ENCODE measurements around the gene TNFRSF1A. TPM values are rescaled to one million over a fixed set of nuclear protein-coding genes. Genes with fewer than 3 reads are reported as not detected.

TNFRSF1A gene
- total and polyA plus RNA-seq, 2 of the 13 experiments (the other 11 are each of a cell fraction or from before 2014, with no cell fraction given) = 41.5 to 61.2 TPM

DNA sequence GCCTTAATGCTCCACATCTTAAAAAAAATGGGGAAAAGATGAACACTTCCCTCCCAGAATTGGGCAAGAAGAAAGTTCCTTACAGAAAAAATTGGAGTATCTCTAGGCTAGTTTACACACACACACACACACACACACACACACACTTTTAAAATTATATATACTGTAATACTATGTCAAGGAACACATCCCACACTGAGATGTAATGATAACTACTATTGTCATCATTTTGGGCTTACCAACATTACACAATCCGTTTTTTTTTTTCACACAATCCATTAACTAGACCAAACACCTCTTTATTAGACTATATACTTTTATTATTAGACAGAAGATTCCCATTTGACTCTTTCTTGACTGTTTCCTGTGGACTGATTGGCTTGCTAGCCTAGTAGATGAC, 44.6 kb upstream of the TNFRSF1A start:
- 0 out of 2 replicates have a peak overlapping the region, but pooled peaks have one; percentile 21 for H3K4me2 ChIP-seq (ENCODE audit: low read depth, low read length)
- WGBS (ENCODE audit: low lambda C conversion rate) = 63% methylated on average over 1 of the region's 1 CpG
- ATAC-seq (no peak), DNase-seq (ENCODE audit: low spot score) (no peak), FAIRE-seq (no peak)
- no peaks in the 10 kb centered on the region; a peak in 1 of 5 replicates for H3K27me3 ChIP-seq (ENCODE audit: control insufficient read depth in 1 of 2, insufficient read depth in 2 of 2, low read length in 2 of 2)
- TF ChIP-seq ZNF556 (CRISPR knock-in tag; IDR thresholded peaks at IDR 0.05; ENCODE audit: borderline replicate concordance) (no peak), SP2 (CRISPR knock-in tag; IDR thresholded peaks at IDR 0.05) (no peak), ZNF7 (CRISPR knock-in tag; IDR thresholded peaks at IDR 0.05) (no peak), GATAD2A (CRISPR knock-in tag; IDR thresholded peaks at IDR 0.05) (no peak), ZNF652 (CRISPR knock-in tag; IDR thresholded peaks at IDR 0.05; ENCODE audit: borderline replicate concordance, low read depth) (no peak), PHB2 (IDR thresholded peaks at IDR 0.05; ENCODE audit: partially characterized antibody) (no peak), DNMT1 (CRISPR knock-in tag; IDR thresholded peaks at IDR 0.05) (no peak), BCL6 (CRISPR knock-in tag; IDR thresholded peaks at IDR 0.05) (no peak), NRL (CRISPR knock-in tag; IDR thresholded peaks at IDR 0.05; ENCODE audit: borderline replicate concordance) (no peak)
- TF ChIP-seq, protein P1, sequence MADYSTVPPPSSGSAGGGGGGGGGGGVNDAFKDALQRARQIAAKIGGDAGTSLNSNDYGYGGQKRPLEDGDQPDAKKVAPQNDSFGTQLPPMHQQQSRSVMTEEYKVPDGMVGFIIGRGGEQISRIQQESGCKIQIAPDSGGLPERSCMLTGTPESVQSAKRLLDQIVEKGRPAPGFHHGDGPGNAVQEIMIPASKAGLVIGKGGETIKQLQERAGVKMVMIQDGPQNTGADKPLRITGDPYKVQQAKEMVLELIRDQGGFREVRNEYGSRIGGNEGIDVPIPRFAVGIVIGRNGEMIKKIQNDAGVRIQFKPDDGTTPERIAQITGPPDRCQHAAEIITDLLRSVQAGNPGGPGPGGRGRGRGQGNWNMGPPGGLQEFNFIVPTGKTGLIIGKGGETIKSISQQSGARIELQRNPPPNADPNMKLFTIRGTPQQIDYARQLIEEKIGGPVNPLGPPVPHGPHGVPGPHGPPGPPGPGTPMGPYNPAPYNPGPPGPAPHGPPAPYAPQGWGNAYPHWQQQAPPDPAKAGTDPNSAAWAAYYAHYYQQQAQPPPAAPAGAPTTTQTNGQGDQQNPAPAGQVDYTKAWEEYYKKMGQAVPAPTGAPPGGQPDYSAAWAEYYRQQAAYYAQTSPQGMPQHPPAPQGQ (CRISPR knock-in tag; IDR thresholded peaks at IDR 0.05; ENCODE audit: borderline replicate concordance) = no peak
- TF ChIP-seq, protein P2, sequence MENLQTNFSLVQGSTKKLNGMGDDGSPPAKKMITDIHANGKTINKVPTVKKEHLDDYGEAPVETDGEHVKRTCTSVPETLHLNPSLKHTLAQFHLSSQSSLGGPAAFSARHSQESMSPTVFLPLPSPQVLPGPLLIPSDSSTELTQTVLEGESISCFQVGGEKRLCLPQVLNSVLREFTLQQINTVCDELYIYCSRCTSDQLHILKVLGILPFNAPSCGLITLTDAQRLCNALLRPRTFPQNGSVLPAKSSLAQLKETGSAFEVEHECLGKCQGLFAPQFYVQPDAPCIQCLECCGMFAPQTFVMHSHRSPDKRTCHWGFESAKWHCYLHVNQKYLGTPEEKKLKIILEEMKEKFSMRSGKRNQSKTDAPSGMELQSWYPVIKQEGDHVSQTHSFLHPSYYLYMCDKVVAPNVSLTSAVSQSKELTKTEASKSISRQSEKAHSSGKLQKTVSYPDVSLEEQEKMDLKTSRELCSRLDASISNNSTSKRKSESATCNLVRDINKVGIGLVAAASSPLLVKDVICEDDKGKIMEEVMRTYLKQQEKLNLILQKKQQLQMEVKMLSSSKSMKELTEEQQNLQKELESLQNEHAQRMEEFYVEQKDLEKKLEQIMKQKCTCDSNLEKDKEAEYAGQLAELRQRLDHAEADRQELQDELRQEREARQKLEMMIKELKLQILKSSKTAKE (CRISPR knock-in tag; IDR thresholded peaks at IDR 0.05; ENCODE audit: borderline replicate concordance) = no peak
- TF ChIP-seq, protein P3, sequence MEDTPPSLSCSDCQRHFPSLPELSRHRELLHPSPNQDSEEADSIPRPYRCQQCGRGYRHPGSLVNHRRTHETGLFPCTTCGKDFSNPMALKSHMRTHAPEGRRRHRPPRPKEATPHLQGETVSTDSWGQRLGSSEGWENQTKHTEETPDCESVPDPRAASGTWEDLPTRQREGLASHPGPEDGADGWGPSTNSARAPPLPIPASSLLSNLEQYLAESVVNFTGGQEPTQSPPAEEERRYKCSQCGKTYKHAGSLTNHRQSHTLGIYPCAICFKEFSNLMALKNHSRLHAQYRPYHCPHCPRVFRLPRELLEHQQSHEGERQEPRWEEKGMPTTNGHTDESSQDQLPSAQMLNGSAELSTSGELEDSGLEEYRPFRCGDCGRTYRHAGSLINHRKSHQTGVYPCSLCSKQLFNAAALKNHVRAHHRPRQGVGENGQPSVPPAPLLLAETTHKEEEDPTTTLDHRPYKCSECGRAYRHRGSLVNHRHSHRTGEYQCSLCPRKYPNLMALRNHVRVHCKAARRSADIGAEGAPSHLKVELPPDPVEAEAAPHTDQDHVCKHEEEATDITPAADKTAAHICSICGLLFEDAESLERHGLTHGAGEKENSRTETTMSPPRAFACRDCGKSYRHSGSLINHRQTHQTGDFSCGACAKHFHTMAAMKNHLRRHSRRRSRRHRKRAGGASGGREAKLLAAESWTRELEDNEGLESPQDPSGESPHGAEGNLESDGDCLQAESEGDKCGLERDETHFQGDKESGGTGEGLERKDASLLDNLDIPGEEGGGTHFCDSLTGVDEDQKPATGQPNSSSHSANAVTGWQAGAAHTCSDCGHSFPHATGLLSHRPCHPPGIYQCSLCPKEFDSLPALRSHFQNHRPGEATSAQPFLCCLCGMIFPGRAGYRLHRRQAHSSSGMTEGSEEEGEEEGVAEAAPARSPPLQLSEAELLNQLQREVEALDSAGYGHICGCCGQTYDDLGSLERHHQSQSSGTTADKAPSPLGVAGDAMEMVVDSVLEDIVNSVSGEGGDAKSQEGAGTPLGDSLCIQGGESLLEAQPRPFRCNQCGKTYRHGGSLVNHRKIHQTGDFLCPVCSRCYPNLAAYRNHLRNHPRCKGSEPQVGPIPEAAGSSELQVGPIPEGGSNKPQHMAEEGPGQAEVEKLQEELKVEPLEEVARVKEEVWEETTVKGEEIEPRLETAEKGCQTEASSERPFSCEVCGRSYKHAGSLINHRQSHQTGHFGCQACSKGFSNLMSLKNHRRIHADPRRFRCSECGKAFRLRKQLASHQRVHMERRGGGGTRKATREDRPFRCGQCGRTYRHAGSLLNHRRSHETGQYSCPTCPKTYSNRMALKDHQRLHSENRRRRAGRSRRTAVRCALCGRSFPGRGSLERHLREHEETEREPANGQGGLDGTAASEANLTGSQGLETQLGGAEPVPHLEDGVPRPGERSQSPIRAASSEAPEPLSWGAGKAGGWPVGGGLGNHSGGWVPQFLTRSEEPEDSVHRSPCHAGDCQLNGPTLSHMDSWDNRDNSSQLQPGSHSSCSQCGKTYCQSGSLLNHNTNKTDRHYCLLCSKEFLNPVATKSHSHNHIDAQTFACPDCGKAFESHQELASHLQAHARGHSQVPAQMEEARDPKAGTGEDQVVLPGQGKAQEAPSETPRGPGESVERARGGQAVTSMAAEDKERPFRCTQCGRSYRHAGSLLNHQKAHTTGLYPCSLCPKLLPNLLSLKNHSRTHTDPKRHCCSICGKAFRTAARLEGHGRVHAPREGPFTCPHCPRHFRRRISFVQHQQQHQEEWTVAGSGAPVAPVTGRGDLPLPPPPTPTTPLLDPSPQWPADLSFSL (CRISPR knock-in tag; IDR thresholded peaks at IDR 0.05) = no peak
- TF ChIP-seq, protein P4, sequence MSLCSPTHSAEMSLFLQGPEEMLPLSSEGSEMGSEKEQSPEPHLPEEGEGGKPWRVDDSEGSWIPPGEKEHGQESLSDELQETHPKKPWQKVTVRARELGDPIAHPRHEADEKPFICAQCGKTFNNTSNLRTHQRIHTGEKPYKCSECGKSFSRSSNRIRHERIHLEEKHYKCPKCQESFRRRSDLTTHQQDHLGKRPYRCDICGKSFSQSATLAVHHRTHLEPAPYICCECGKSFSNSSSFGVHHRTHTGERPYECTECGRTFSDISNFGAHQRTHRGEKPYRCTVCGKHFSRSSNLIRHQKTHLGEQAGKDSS (CRISPR knock-in tag; IDR thresholded peaks at IDR 0.05; ENCODE audit: borderline replicate concordance, low read depth) = no peak
- H4K20me1 ChIP-seq (ENCODE audit: insufficient read depth, low read length) = no peaks in the 10 kb centered on the region
- in situ Hi-C loops (cut with HindIII; ENCODE audit: extremely low pct_ligation_motif_present, low pct_unique_long_range_greater_than_20kb) (no loop called here), intact Hi-C loops (cut with micrococcal nuclease; ENCODE audit: unreplicated experiment) (no loop called here)
- CTCF ChIA-PET (ENCODE audit: low intra/inter-chr PET ratio, low total read pairs) = no interaction called here
- no peak overlapping the region for H3K27ac ChIP-seq (ENCODE audit: extremely low read length, insufficient read depth, low read length)
- BruUV-seq (replicated peaks) = no TSS peak
- H3K9me3 ChIP-seq (ENCODE audit: low read length) = no peaks in the 10 kb centered on the region
- H3K4me1 ChIP-seq (ENCODE audit: insufficient read depth, low read length) = peaks cover 59% of the 10 kb centered on the region
- peaks cover 17 to 44% of the 10 kb centered on the region in 2 experiments for H3K36me3 ChIP-seq (replicated peaks in 1 of 2; ENCODE audit: control insufficient read depth in 1 of 2, insufficient read depth in 2 of 2, low read length in 2 of 2)
- H3K4me3 ChIP-seq (replicated peaks in 1 of 3; ENCODE audit: insufficient read depth in 1 of 3, low read depth in 2 of 3, low read length in 3 of 3) = no peak overlapping the region
- POLR2A ChIA-PET = interaction anchor here (7.1 to 7.2 kb wide), 2 partner anchors 14 to 51 kb away, joined by 136 to 140 read pairs; partner anchors contain the start of gene SCNN1A
- no peak overlapping the region for H2AFZ ChIP-seq (ENCODE audit: low read length)
- H3K79me2 ChIP-seq (ENCODE audit: insufficient read depth, low read length) = peaks cover 27% of the 10 kb centered on the region
- H3K9ac ChIP-seq (ENCODE audit: insufficient read depth, low read depth, low read length) = no peak overlapping the region
